ENCODE results near the gene PIEZO1. TPM values are rescaled to one million over a fixed set of nuclear protein-coding genes. Genes with fewer than 3 reads are reported as not detected.

PIEZO1 gene
- total and polyA plus RNA-seq, 9 of the 15 experiments (the other 6 are each of a cell fraction or from before 2014, with no cell fraction given): 3.6 to 432 (median 131) TPM

- 0 out of 2 replicates have a peak, but pooled peaks have one; percentile 37 for TF ChIP-seq RBM14 (IDR thresholded peaks at IDR 0.05; ENCODE audit: borderline replicate concordance, insufficient read depth, low read depth, low read length)
- no peak for TF ChIP-seq NONO (IDR thresholded peaks at IDR 0.05; ENCODE audit: low read depth in 2 of 2, low read length in 1 of 2)
- no peak for TF ChIP-seq HEY1 (CRISPR knock-in tag; IDR thresholded peaks at IDR 0.05; ENCODE audit: borderline replicate concordance)
- TF ChIP-seq RNF219 (CRISPR knock-in tag; IDR thresholded peaks at IDR 0.05): no peak
- no peak for TF ChIP-seq ARID2 (IDR thresholded peaks at IDR 0.05)
- no peak for TF ChIP-seq ZNF699 (CRISPR knock-in tag; IDR thresholded peaks at IDR 0.05; ENCODE audit: insufficient replicate concordance)
- no peak for TF ChIP-seq RFX5 (IDR thresholded peaks at IDR 0.05; ENCODE audit: low read depth, low read length)
- TF ChIP-seq FIP1L1 (IDR thresholded peaks at IDR 0.05; ENCODE audit: low read depth, low read length, poor library complexity, severe bottlenecking): no peak
- TF ChIP-seq CREB5 (CRISPR knock-in tag; IDR thresholded peaks at IDR 0.05): no peak
- TF ChIP-seq ARID3B (CRISPR knock-in tag; IDR thresholded peaks at IDR 0.05; ENCODE audit: borderline replicate concordance): no peak
- no peak for TF ChIP-seq TSHZ1 (CRISPR knock-in tag; IDR thresholded peaks at IDR 0.05)
- no peak for TF ChIP-seq E2F6 (IDR thresholded peaks at IDR 0.05; ENCODE audit: borderline replicate concordance in 1 of 2, extremely low read depth in 1 of 2, insufficient read depth in 1 of 2, insufficient read length in 1 of 2, low read depth in 1 of 2, low read length in 1 of 2, poor library complexity in 1 of 2, severe bottlenecking in 1 of 2)
- TF ChIP-seq CREM (IDR thresholded peaks at IDR 0.05; ENCODE audit: low read depth): 0 out of 2 replicates have a peak, but pooled peaks have one; percentile 20
- no peak for TF ChIP-seq FOXJ2 (tag; IDR thresholded peaks at IDR 0.05)
- no peak for TF ChIP-seq TFAM (CRISPR knock-in tag; conservative IDR thresholded peaks at IDR 0.05)
Measured at GRCh38 chr16:88703486-88704309, 81.3 kb downstream of the PIEZO1 start (continued).
